Activated T-cell treated with anti-CD3 and anti-CD28 coated beads, Interleukin-2, amount 50 U/mL, for 72 hours (primary cell): ENCODE measurements around the gene SPATA31D3. TPM values are rescaled to one million over a fixed set of nuclear protein-coding genes. Genes with fewer than 3 reads are reported as not detected.
"Not testable (repeated sequence)": the region's sequence is repeated elsewhere in the genome, so short reads cannot be mapped to it uniquely, and the experiment has no call there.

Experiments used
- ATAC-seq, 2 donors: fragments of 150-1000 bp; cut with Tn5 transposase; replicated peaks in 1 of 2; 2 replicates each; pipeline ENCODE4 v1.10.0; 2021; ENCODE audit warnings: moderate library complexity in 2 of 2, mild to moderate bottlenecking in 1 of 2
- DNase-seq, 2 donors: peaks; one replicate each; pipeline ENCODE4 v3.0.0; 2021 to 2022; ENCODE audit warnings: mixed read lengths in 1 of 2
- H3K27ac Mint-ChIP-seq: one replicate; pipeline ENCODE4 v1.8.0; 2022; ENCODE audit warnings: mild to moderate bottlenecking, moderate library complexity, mixed read lengths
- H3K27me3 Mint-ChIP-seq: one replicate; pipeline ENCODE4 v1.8.0; 2022; ENCODE audit warnings: low read depth, mixed read lengths
- H3K36me3 Mint-ChIP-seq, 2 donors: one replicate each; pipeline ENCODE4 v1.8.0; 2022; ENCODE audit warnings: mixed read lengths in 2 of 2, mild to moderate bottlenecking in 1 of 2; ENCODE audit not compliant: insufficient read depth in 2 of 2
- H3K4me1 Mint-ChIP-seq: one replicate; pipeline ENCODE4 v1.8.0; 2022; ENCODE audit warnings: low read depth, mixed read lengths
- H3K4me3 Mint-ChIP-seq, 2 donors: one replicate each; pipeline ENCODE4 v1.8.0; 2022; ENCODE audit warnings: mild to moderate bottlenecking in 2 of 2, mixed read lengths in 2 of 2, moderate library complexity in 2 of 2
- H3K9me3 Mint-ChIP-seq, 2 donors: one replicate each; pipeline ENCODE4 v1.8.0; 2022; ENCODE audit warnings: mixed read lengths in 2 of 2
- total RNA-seq, 2 donors: library from RNA; stranded (reverse); gene quantifications; one replicate each; pipeline ENCODE4 v1.2.3, GENCODE V29; 2022

Gene SPATA31D3
- total RNA-seq, 2 donors from 2014 or later, result not detected

DNA sequence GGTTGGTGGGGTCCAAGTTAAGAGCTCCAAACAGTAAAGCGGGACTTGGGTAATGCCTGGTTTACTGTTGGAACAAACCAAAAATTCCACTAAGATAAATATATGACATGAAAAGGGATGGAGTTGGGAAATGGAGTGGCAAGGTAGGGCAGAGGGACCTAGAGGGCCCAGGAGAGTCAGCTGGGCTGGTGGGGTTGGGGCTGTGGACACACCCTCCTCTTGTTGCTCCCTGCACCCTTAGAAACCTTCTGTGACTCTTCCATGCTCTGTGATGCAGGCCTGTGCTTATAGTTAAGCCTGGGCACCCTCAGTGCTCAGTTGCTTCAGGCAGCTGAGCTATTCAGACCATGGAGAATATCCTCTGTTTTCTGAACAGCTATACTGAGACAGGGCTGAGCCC lies 45.2 kb downstream of the SPATA31D3 start, which contains the start of gene SPATA31D1:
Gene SPATA31D1, plus strand, starts transcription at position 301 of the 400 bp plus-strand sequence. Its CDS starts 47 bp downstream, at position 348.
- not testable (repeated sequence) for H3K27ac Mint-ChIP-seq

GRCh38 chr9:81989700-81990099 lies 46.4 kb downstream of the SPATA31D3 start:
- H3K4me1 Mint-ChIP-seq, result no peaks in the 10 kb centered on the region
- no peaks in the 10 kb centered on the region for H3K27me3 Mint-ChIP-seq
- peaks cover 4% of the 10 kb centered on the region in 2 donors for H3K9me3 Mint-ChIP-seq
- no peak for ATAC-seq
- no peak overlapping the region for H3K27ac Mint-ChIP-seq
- peaks cover 2 to 5% of the 10 kb centered on the region in 2 donors for H3K36me3 Mint-ChIP-seq
- H3K4me3 Mint-ChIP-seq, result no peak overlapping the region
- DNase-seq, result no peak

More for the DNA sequence above, 45.2 kb downstream of the SPATA31D3 start, which contains the start of gene SPATA31D1:
- not testable (repeated sequence) for ATAC-seq, H3K4me3 Mint-ChIP-seq, DNase-seq, H3K36me3 Mint-ChIP-seq, H3K27me3 Mint-ChIP-seq, H3K4me1 Mint-ChIP-seq, H3K9me3 Mint-ChIP-seq

- no peaks in the 10 kb centered on the region for H3K27me3 Mint-ChIP-seq
- ATAC-seq (no peak), DNase-seq (no peak)
- no peak overlapping the region for H3K27ac Mint-ChIP-seq
- no peaks in the 10 kb centered on the region for H3K4me1 Mint-ChIP-seq
- peaks cover 2 to 5% of the 10 kb centered on the region in 2 donors for H3K36me3 Mint-ChIP-seq
- H3K9me3 Mint-ChIP-seq, result peaks cover 10 to 12% of the 10 kb centered on the region in 2 donors
- H3K4me3 Mint-ChIP-seq, result no peak overlapping the region
Observed at GRCh38 chr9:81993656-81994055, 50.4 kb downstream of the SPATA31D3 start.

Other genes with a start within 250 kb of the SPATA31D3 start
- gene SPATA31D4, start 15.1 kb upstream of the SPATA31D3 start, total RNA-seq, result not detected
- gene SPATA31D1, start 45.3 kb downstream of the SPATA31D3 start, total RNA-seq, result not detected